T1000 (cell line): ENCODE measurements around the gene NETO2.
"Not testable (repeated sequence)": the region's sequence is repeated elsewhere in the genome, so short reads cannot be mapped to it uniquely, and the experiment has no call there.

ENCODE experiments used
- DNase-seq: peaks from one replicate; lab custom pipeline; 2025; ENCODE audit warnings: mixed read lengths; lab: John Stamatoyannopoulos, UW

NETO2 gene

GRCh38 chr16:47136099-47136842 is 7.5 kb downstream of the NETO2 start:
- no peak for DNase-seq

DNA sequence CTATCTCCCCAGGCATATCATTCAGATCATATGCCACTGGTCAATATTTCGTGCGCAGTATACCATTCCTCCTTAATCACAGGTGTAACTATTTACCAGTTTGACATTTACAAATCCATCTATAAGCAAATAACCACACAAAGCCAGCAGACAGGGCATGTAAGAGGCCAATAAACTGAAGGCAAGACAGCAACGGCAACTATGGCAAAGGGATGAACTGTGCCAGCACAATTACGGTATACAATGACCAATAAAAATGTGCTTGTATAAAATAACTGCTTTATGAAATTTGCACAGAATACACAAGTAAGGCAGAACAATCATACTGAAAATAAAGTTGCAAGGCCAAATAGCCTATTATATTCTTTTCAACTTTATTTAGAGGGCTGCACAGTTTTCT is 9.2 kb downstream of the NETO2 start:
- no peak for DNase-seq

- DNase-seq = no peak
Observed at GRCh38 chr16:47132308-47132707, 11.4 kb downstream of the NETO2 start.

DNA sequence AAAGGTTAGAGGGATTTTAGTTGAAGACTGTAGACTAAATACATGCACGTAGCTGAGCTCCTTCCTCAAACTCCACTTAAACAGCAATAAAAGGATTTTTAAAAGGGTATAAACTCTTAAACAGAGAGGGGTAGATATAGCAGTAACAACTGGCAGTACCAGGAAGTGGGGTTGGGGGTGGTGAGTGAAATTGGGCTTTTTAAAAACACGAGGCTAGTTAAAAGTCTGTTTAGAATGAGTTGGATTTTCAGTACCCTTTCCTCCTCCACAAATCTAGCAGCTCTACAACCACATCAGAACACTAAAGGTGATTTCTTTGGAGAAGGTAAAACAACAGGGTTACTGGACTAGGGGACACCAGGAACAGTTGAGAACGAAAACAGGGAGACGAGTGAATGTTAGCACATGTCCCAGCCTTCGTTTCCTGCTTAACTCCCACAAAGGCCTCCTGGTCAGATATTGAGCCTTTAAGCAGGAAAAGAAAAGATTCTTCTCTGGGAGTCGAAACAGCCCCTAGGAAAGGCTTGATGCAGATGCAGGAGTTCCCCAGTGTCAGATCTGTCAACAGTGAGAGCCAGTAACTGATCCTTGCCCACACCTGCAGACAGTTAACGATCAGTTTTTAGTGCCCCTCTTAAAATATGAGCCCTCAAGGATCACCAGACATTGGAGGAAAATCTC is 13.8 kb downstream of the NETO2 start:
- DNase-seq = no peak

DNA sequence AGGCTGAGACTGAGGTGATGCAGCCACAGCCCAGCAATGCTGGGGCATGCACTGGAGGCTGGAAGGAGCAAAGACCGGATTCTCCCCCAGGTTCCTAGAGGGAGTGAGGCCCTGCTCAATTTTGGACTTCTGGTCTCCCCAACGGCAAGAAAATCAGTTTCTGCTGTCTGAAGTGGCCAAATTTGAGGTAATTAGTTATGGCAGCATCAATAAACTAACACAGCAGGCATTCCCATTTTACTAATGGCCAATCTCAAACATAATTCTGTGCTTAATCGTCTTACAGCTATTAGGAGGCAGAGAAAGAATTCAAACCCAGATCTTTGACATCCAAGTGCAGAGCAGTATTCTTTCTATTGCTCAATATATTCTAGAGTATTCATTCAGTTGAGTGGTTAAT is 16.2 kb downstream of the NETO2 start:
- no peak for DNase-seq

GRCh38 chr16:47125757-47126156 is 18.0 kb downstream of the NETO2 start:
- no peak for DNase-seq

- no peak for DNase-seq
Observed at GRCh38 chr16:47113130-47113529, 30.6 kb downstream of the NETO2 start.

DNA sequence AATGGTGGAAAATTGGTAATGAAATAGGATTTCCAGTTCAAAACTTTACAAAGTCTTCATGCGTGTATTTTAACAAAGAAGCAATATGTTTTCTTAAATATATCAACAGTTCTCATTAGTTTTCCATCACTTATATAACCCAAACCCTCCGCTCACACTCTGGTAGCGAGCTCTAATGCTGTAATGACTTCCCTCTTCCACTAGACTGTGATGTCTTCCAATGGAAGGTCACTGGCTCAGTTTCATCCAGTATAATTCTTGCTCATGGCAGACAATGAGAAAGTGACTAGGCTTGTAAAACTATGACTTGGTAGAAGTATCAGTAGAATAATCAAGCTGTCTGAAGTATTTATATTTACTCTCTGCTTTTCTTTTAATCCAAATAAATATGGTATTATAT is 32.8 kb downstream of the NETO2 start:
- DNase-seq = no peak

- no peak for DNase-seq
Observed at GRCh38 chr16:47109361-47109760, 34.4 kb downstream of the NETO2 start.

DNA sequence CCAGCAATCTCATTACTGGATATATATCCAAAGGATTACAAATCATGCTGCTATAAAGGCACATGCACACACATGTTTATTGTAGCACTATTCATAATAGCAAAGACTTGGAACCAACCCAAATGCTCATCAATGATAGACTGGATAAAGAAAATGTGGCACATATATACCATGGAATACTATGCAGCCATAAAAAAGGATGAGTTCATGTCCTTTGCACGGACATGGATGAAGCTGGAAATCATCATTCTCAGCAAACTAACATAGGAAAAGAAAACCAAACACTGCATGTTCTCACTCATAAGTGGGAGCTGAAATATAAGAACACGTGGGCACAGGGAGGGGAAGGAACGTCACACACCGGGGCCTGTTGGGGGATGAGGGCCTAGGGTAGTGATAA is 40.8 kb downstream of the NETO2 start:
- DNase-seq = not testable (repeated sequence)

DNA sequence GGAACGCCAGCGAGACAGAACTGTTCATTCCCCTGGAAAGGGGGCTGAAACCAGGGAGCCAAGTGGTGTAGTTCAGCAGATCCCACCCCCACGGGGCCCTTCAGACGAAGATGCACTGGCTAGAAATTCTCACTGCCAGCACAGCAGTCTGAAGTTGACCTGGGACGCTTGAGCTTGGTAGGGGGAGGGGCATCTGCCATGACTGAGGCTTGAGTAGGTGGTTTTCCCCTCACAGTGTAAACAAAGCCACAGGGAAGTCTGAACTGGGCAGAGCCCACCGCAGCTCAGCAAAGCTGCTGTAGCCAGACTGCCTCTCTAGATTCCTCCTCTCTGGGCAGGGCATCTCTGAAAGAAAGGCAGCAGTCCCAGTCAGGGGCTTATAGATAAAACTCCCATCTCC is 46.6 kb downstream of the NETO2 start:
- not testable (repeated sequence) for DNase-seq

DNA sequence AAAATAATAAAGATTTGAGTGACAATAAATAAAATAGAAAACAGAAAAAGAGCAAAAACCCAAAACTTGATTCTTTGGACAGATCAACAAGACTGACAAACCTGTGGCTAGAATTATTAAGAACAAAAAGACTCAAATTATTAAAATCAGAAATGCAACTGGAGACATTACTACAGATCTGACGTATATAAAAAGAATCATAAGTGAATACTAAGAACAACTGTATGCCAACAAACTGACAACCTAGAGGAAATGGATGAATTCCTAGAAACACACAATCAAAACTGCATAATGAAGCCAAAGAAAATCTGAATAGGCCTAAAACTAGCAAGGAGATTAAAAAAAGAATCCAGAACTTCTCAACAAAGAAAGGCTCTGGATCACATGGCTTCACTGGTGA is 47.4 kb downstream of the NETO2 start:
- DNase-seq = no peak

DNA sequence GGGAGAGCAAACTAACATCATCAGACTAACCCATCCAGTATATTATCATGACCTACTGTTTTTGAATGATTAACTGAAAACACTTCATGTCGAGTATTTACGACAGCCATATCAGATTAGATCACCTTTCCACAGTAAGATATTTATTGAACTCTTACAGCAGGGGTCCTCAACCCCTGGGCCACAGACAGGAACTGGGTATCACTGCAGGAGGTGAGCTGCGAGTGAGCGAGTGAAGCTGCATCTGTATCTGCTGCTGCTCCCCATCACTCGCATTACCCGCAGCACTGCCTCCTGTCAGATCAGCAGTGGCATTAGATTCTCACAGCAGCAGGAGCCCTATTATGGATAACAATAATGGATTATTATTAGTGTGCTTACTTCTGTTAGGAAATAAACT is 59.5 kb downstream of the NETO2 start:
- DNase-seq = no peak

DNA sequence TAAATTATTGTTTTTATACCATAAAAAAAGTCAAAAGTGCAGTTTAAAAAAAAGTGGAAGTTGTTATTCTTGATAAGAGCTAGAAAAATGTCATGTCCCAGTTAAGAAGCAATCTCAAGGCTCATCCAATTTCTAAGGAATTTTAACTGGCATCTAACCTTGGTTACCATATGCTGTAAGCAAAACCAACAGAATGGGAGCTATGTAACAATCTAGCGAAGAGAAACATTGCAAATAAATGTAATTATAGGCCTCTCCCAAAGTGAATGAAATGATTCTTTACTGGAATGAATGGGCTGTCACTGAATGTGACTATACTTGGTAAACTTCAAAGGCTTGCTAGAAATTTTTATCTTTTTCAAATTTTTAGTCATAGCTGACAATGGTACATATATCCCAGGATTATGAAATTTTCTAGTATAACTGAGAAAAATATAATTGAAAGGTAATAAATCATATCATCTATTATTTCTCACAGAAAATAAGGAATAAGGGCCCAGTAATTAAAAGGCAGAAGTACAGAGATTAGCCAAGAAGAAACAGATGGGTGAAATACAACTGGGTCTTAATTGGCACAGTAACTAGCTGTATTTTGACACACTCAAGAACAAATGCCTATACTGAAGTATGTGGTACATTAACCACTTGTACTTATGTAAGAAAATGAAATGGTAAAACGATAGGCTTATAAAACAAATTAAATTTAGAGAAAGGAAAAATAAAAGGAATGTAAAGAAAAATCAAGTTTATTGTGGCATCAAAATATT is 61.5 kb downstream of the NETO2 start:
- DNase-seq = no peak

- DNase-seq = no peak
Observed at GRCh38 chr16:47081115-47081514, 62.6 kb downstream of the NETO2 start.

DNA sequence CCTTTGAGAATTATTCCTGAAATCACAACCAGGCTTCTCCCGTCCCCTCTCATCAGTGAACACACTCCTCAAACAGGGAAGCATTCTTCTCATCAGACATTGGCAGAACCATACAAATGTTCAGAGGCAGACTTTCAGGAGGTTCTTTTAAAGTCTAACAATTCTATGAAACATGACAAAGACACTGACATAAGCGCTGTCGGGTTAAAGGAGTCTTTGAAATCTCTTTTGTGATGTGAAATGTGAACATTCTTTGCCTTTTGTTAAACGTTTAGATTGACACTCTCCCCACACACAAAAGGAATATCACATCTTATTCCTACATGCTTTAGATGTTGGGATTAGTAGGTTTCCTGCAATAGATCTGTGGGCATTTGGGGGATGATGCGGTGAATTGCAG is 63.9 kb downstream of the NETO2 start:
- no peak for DNase-seq

- no peak for DNase-seq
Observed at GRCh38 chr16:47073223-47074155, 70.3 kb downstream of the NETO2 start.

GRCh38 chr16:47072158-47072557 is 71.6 kb downstream of the NETO2 start:
- DNase-seq = no peak

- no peak for DNase-seq
Observed at GRCh38 chr16:47069841-47070584, 73.7 kb downstream of the NETO2 start.

DNA sequence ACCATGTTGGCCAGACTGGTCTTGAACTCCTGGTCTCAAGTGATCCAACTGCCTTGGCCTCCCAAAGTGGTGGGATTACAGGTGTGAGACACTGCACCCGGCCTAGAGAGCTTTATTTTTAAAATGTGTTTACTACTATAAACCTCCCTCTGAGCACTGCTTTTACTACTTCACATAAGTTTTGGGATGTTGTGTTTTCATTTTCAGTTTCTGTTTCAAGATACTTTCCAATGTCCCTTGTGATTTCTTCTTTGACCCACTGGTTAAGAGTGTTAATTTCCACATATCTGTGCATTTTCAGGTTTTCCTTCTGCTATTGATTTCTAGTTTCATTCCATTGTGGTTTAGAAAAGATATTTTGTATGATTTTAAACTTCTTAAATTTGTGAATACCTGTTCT is 74.4 kb downstream of the NETO2 start:
- no peak for DNase-seq

GRCh38 chr16:47067203-47067602 is 76.5 kb downstream of the NETO2 start:
- DNase-seq = no peak
